HL-60 (cell line): Measurements from ENCODE around the gene EYS.
"Not testable (repeated sequence)": the region's sequence is repeated elsewhere in the genome, so short reads cannot be mapped to it uniquely, and the experiment has no call there.

Experiments
- DNase-seq, 2 experiments: peaks; one replicate each; pipeline ENCODE4 v3.0.0-alpha.2; 2010 to 2020; ENCODE audit warnings: low read depth in 1 of 2, low spot score in 1 of 2
- H3K27ac ChIP-seq: fragments of 250-450 bp; sonication (Bioruptor Pico); replicated peaks from 2 replicates; pipeline ENCODE4 v1.5.1; 2020; ENCODE audit warnings: mild to moderate bottlenecking, moderate library complexity
- H3K27me3 ChIP-seq: fragments of 250-450 bp; sonication (Bioruptor Pico); 2 replicates; pipeline ENCODE4 v1.5.1; 2021; ENCODE audit warnings: mild to moderate bottlenecking, moderate library complexity; ENCODE audit not compliant: insufficient read depth, poor library complexity, severe bottlenecking
- H3K4me3 ChIP-seq: replicated peaks from 2 replicates; pipeline ENCODE4 v1.5.1; 2011; ENCODE audit warnings: mild to moderate bottlenecking, control low read depth, low read length; ENCODE audit not compliant: insufficient read depth
- GABPA ChIP-seq: IDR thresholded peaks from 2 replicates; pipeline ENCODE4 v1.6.1; 2012; ENCODE audit warnings: low read depth
- POLR2AphosphoS5 ChIP-seq: IDR thresholded peaks from 2 replicates; pipeline ENCODE4 v1.6.1; 2012; ENCODE audit warnings: low read depth
- SPI1 ChIP-seq: IDR thresholded peaks from 2 replicates; pipeline ENCODE4 v1.6.1; 2012; ENCODE audit warnings: low read depth, mild to moderate bottlenecking, borderline replicate concordance
- TF ChIP-seq, protein P1 (sequence below): IDR thresholded peaks from one replicate; pipeline ENCODE4 v1.5.1; 2011; ENCODE audit warnings: low read length, control low read depth, inconsistent platforms; ENCODE audit not compliant: insufficient read depth
- TF ChIP-seq, protein P2 (sequence below): IDR thresholded peaks from 2 replicates; pipeline ENCODE4 v1.6.1; 2012; ENCODE audit warnings: low read depth; ENCODE audit not compliant: insufficient replicate concordance

EYS gene

DNA sequence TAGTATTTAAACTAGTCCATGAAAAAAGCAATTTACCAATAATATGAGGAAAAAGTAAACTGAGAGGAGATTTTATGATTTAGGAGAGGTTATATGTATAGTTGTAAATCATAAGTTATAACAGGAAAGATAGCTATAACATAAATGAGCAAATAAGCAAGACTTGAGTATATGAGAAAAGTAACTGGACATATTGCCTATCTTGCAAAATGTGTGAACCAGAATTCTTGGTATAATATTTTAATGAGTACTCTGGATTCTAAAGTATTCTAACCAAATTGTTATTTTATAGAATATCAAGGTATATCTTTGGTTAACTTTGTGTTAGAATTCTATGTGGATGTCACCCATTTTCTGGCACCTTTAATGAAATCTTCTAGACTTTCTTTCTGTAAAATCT is 1946.8 kb downstream of the EYS start:
- DNase-seq: no peak
- Histone ChIP-seq H3K4me3 (no peak overlapping the region), H3K27me3 (no peaks in the 10 kb centered on the region), H3K27ac (no peak overlapping the region)
- TF ChIP-seq POLR2AphosphoS5 (no peak), SPI1 (no peak), GABPA (no peak)
- TF ChIP-seq, protein P1, sequence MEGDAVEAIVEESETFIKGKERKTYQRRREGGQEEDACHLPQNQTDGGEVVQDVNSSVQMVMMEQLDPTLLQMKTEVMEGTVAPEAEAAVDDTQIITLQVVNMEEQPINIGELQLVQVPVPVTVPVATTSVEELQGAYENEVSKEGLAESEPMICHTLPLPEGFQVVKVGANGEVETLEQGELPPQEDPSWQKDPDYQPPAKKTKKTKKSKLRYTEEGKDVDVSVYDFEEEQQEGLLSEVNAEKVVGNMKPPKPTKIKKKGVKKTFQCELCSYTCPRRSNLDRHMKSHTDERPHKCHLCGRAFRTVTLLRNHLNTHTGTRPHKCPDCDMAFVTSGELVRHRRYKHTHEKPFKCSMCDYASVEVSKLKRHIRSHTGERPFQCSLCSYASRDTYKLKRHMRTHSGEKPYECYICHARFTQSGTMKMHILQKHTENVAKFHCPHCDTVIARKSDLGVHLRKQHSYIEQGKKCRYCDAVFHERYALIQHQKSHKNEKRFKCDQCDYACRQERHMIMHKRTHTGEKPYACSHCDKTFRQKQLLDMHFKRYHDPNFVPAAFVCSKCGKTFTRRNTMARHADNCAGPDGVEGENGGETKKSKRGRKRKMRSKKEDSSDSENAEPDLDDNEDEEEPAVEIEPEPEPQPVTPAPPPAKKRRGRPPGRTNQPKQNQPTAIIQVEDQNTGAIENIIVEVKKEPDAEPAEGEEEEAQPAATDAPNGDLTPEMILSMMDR: no peak
- TF ChIP-seq, protein P2, sequence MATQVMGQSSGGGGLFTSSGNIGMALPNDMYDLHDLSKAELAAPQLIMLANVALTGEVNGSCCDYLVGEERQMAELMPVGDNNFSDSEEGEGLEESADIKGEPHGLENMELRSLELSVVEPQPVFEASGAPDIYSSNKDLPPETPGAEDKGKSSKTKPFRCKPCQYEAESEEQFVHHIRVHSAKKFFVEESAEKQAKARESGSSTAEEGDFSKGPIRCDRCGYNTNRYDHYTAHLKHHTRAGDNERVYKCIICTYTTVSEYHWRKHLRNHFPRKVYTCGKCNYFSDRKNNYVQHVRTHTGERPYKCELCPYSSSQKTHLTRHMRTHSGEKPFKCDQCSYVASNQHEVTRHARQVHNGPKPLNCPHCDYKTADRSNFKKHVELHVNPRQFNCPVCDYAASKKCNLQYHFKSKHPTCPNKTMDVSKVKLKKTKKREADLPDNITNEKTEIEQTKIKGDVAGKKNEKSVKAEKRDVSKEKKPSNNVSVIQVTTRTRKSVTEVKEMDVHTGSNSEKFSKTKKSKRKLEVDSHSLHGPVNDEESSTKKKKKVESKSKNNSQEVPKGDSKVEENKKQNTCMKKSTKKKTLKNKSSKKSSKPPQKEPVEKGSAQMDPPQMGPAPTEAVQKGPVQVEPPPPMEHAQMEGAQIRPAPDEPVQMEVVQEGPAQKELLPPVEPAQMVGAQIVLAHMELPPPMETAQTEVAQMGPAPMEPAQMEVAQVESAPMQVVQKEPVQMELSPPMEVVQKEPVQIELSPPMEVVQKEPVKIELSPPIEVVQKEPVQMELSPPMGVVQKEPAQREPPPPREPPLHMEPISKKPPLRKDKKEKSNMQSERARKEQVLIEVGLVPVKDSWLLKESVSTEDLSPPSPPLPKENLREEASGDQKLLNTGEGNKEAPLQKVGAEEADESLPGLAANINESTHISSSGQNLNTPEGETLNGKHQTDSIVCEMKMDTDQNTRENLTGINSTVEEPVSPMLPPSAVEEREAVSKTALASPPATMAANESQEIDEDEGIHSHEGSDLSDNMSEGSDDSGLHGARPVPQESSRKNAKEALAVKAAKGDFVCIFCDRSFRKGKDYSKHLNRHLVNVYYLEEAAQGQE: no peak

DNA sequence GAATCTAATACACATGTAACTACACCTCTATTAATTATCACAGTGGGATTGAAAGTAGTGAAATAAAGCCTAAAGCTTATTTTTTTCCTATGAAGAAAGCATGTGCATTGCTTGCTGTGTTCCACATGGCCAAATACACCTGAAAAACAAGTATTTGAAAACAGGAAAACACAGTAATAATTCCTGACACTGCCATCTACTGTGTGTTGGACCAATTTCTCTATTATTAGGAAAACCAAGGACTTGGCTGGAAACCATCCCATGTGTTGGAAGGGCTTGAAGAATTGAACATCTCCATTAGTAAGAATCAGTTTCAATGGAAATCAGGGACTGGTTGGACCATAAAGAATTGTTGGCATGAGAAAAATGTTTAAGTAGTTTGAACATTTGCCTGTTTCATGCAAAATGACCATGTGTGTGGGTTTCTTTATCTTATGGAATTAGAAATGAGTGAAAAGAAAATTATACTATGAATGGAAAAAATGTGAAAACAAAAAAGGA is 1947.4 kb downstream of the EYS start:
- no peak overlapping the region for H3K4me3 ChIP-seq
- no peaks in the 10 kb centered on the region for H3K27me3 ChIP-seq
- DNase-seq: no peak
- TF ChIP-seq, protein P2: no peak
- TF ChIP-seq, protein P1: no peak
- TF ChIP-seq POLR2AphosphoS5 (no peak), SPI1 (no peak), GABPA (no peak)
- no peak overlapping the region for H3K27ac ChIP-seq

DNA sequence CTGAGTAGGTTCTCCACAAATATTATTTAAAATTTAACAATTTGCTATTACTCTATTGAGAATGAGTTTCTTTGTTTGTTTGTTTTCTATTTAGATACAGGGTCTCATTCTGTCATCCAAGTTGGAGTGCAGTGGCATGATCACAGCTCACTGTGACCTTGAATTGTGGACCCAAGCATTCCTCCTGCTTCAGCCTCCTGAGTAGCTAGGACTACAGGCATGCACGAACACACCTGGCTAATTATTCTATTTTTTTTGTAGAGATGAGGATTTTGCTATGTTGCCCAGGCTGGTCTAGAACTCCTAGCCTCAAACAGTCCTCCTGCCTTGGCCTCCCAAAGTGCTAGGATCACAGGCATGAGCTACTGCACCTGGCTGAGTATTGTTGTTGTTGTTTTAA is 1949.2 kb downstream of the EYS start:
- DNase-seq: no peak
- TF ChIP-seq GABPA: no peak
- TF ChIP-seq, protein P1: no peak
- TF ChIP-seq SPI1: no peak
- no peak for TF ChIP-seq POLR2AphosphoS5
- TF ChIP-seq, protein P2: no peak
- no peaks in the 10 kb centered on the region for H3K27me3 ChIP-seq
- H3K4me3 ChIP-seq: no peak overlapping the region
- no peak overlapping the region for H3K27ac ChIP-seq

DNA sequence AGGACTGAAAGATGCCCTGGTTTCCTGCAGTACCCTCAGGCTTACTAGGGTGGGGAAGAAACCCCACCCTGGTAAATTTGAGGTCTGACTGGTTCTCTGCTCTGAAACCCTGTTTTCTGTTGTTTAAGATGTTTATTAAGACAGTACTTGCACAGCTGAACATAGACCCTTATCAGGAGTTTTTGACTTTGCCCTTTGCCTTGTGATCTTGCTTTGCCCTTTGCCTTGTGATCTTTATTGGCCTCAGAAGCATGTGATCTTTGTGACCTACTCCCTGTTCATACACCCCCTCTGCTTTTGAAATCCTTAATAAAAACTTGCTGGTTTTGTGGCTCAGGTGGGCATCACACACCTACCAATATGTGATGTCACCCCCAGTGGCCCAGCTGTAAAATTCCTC is 1949.8 kb downstream of the EYS start:
- not testable (repeated sequence) for H3K27me3 ChIP-seq, H3K27ac ChIP-seq, DNase-seq, H3K4me3 ChIP-seq
